D721Med (cell line): ENCODE data around the gene GRAPL.
"Not testable (repeated sequence)": the region's sequence is repeated elsewhere in the genome, so short reads cannot be mapped to it uniquely, and the experiment has no call there.

Experiments
- DNase-seq: peaks from one replicate; pipeline ENCODE4 v3.0.0; 2011; ENCODE audit warnings: low spot score; ENCODE audit not compliant: insufficient read length
- FAIRE-seq: peaks from 2 replicates; lab custom pipeline; 2011; peaks lifted over from hg19 to GRCh38; lab: Jason Lieb, UNC

The GRAPL gene

GRCh38 chr17:19127148-19127980 is at the start of gene GRAPL:
TSS of gene GRAPL (plus strand) at chr17:19127589. CDS start at chr17:19127620, 31 bp downstream.
- not testable (repeated sequence) for DNase-seq, FAIRE-seq

- not testable (repeated sequence) for FAIRE-seq, DNase-seq
Measured at GRCh38 chr17:19088804-19089685, 38.3 kb upstream of the GRAPL start.

GRCh38 chr17:19090058-19090772 is 37.2 kb upstream of the GRAPL start:
- not testable (repeated sequence) for DNase-seq, FAIRE-seq

GRCh38 chr17:19092737-19093683 is 34.4 kb upstream of the GRAPL start:
- not testable (repeated sequence) for DNase-seq, FAIRE-seq

DNA sequence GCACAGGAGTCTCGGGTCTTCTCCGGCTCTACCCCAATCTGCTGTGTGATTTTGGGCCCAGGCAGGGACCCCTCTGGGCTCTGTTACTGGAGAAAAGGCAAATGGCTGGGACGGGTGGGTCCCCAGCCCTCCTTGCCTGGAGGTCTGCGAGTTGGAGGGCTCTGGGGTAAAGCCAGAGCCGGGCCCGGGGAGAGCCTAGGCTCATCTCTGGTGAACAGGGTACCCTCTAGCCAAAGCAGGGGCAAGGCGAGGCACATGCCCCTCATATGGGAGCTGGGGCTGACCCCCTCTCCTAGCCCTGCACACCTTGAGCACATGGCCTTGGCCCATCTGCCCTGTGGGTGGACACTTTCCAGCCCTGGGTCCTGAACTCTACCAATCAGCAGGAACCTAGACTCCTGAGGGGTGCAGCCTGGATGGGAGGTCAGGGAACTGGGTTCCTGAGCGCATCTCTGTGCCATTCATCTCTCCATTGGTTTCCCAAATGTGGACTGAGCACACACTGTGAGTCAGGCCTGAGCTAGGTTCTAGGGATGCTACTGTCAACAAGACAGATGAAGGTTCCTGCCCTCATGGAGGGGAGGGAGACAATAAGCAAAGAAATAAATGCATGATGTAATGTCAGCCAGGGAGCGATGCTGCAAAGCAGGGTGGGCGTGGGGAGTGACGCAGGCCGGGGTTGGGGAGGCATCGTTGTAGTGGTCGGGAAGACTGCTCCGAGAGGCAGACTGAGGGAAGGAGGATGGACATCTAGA is 33.5 kb upstream of the GRAPL start:
- not testable (repeated sequence) for FAIRE-seq, DNase-seq

GRCh38 chr17:19108517-19108916 is 18.9 kb upstream of the GRAPL start:
- FAIRE-seq, DNase-seq: not testable (repeated sequence)

DNA sequence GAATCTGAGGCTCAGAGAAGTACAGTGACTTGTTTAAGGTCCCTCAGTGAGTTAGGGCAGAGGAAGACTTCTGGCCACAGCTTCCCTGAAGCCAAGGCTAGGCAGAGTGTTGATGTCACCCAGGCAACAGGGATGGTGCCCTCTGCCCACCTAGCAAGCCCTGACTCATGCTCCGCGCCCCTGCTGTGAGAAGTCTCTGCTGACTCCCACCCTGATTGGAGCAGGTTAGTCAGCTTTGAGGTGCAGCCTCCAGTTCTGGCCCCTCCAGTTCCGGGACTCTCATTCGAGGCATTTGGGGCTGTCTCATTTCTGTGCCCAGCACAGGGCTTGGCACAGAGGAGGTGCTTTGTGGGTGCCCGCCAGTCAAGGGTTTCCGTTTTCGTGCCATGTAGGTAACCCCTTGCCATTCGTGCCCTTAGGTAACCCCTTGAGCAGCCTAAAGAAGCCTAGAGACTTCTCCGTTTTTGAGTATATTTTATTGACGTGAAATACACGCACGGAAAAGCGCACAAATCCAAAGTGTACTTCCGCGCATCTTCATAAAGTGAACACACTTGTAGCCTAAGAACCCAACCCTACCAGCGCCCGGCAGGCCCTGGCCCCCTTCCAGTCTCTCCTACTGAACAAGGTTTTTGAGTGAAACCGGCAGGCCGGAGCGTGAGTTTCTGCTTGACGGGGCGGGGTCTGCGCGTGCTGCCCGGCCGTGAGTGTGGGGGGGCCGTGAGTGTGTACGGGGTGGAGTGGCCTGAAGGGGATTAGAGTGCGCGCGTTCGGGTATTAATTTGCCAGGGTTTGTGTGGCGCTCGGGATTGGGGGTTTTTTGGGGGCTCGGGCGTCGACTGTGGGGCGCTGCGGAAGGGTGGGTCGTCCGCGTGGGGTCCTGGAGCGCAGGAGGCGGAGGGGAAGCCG is 16.9 kb upstream of the GRAPL start:
- DNase-seq, FAIRE-seq: not testable (repeated sequence)

DNA sequence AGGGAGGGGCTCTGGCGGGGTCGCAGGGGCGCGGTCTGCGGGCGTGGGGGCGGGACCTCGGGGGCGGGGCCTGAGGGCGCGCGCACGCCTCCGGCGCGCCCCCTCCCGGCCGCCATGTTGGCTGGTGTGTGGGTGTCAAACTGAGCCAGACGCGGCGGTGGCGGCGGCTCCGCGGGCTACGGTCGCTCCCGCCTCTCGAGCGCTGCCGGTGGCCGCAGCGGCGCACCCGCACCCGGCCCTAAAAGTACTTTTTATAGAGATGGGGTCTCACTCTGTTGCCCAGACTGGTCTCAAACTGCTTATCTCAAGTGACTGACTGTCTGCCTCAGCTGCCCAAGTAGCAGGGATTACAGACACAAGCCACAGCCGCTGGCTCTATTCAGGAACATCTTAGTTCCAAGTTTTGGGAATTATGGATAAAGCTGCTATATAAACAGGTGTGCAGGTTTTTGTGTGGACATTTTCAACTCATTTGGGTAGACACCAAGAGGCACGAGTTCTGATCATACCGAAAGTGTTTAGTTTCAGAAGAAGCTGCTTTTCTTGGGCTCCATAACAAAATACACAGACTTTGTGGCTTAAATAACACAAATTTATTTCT is 16.2 kb upstream of the GRAPL start:
- not testable (repeated sequence) for FAIRE-seq

DNA sequence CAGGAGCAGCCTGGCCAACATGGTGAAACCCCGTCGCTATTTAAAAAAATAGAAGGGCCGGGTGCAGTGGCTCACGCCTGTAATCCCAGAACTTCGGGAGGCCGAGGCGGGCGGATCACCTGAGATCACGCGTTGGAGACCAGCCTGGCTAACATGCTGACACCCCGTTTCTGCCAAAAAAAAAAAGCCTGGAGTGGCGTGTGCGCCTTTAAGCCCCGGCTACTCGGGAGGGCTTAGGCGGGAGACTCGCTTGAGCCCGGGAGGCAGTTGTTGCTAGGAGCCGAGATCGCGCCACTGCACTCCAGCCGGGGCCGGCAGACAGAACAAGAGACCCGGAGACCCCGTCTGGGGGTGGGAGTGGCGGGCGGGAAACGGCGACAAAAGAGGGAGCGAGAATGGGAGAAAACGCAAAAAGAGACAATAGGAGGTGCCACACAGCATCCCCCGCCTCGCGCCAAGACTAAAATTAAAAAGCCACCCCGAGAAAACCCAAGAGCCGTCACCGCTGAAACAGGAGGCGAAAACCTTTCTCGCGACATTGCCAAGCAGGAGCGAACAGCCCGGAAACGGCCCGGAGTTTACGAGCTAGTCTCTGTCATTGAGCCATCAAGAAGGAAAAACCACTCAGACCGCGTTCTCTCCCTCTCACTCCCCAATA is 15.5 kb upstream of the GRAPL start:
- not testable (repeated sequence) for DNase-seq, FAIRE-seq

More for the DNA sequence above, 16.2 kb upstream of the GRAPL start:
- DNase-seq, result not testable (repeated sequence)

- not testable (repeated sequence) for DNase-seq, FAIRE-seq
Measured at GRCh38 chr17:19112459-19112826, 14.9 kb upstream of the GRAPL start.

GRCh38 chr17:19118695-19119094 is 8.7 kb upstream of the GRAPL start:
- DNase-seq, FAIRE-seq: not testable (repeated sequence)

DNA sequence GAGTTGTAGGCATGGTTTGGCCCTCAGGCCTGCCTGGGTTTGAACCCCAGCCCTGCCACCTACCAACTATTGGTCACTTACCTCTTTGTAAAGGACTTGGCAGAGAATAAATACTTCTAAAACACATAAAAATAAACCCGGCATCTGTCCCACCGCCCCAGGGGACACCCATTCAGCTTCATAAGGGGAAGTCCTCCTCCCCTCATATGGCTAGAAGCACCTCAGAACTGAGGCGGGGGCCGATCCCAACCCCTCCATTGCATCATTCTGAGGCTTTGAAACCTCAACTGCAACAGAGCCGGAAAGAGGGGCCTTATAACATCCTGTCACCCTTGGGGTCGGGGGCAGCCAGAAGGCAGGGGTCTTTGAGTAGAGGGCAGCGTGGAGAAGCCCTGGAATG is 2.1 kb upstream of the GRAPL start:
- DNase-seq, FAIRE-seq: not testable (repeated sequence)

GRCh38 chr17:19129500-19129899 is 2.1 kb downstream of the GRAPL start:
- not testable (repeated sequence) for DNase-seq, FAIRE-seq

- not testable (repeated sequence) for FAIRE-seq
Measured at GRCh38 chr17:19131108-19131507, 3.7 kb downstream of the GRAPL start.

GRCh38 chr17:19131772-19132171 is 4.4 kb downstream of the GRAPL start:
- DNase-seq, FAIRE-seq: not testable (repeated sequence)

More at GRCh38 chr17:19131108-19131507, 3.7 kb downstream of the GRAPL start:
- not testable (repeated sequence) for DNase-seq

DNA sequence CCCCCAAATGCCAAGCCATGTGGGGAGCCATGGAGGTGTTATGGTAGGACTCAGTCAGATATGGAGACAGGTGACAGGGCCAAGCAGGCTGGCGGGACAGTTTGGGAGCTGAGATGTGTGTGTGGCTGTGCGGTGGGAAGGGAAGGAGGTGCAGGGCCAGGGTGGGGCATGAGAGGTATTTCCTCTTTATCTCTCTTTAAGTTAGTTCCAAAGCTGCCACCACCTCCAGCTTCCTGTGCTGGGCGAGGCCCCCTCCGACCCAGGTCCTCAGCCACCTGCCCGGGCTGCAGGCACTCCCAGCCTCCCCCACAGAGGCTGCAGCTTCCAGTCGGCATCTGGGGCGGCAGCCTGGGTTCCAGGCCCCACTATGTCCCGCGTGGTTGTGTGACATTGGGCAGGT is 6.4 kb downstream of the GRAPL start:
- not testable (repeated sequence) for DNase-seq, FAIRE-seq
